GM23248 (cell line): Measurements from ENCODE around the gene CXADR. TPM values are rescaled to one million over a fixed set of nuclear protein-coding genes. Genes with fewer than 3 reads are reported as not detected.
A peak's percentile ranks its signal among the peaks of the same experiment; 100 is the strongest.

Source experiments
- DNase-seq: peaks from one replicate; pipeline ENCODE4 v3.0.0-alpha.2; 2015
- H2AFZ ChIP-seq: fragments of 200-600 bp; sonication (generic); 2 replicates; pipeline ENCODE4 v1.6.1; 2016; ENCODE audit warnings: antibody characterized with exemption
- H3F3A ChIP-seq: fragments of 200-600 bp; sonication (generic); 2 replicates; pipeline ENCODE4 v1.6.1; 2016; ENCODE audit warnings: mild to moderate bottlenecking, antibody characterized with exemption, mixed run types; ENCODE audit not compliant: insufficient read depth
- H3K27ac ChIP-seq: fragments of 200-600 bp; sonication (generic); 2 replicates; pipeline ENCODE4 v1.5.1; 2016; ENCODE audit warnings: mild to moderate bottlenecking
- H3K27me3 ChIP-seq: fragments of 200-600 bp; sonication (generic); replicated peaks from 2 replicates; pipeline ENCODE4 v1.6.1; 2016; ENCODE audit warnings: mild to moderate bottlenecking; ENCODE audit not compliant: insufficient read depth
- H3K36me3 ChIP-seq: fragments of 200-600 bp; sonication (generic); 2 replicates; pipeline ENCODE4 v1.6.1; 2016; ENCODE audit warnings: low read depth, mild to moderate bottlenecking
- H3K4me1 ChIP-seq: fragments of 200-600 bp; sonication (generic); 2 replicates; pipeline ENCODE4 v1.6.1; 2016; ENCODE audit warnings: mild to moderate bottlenecking; ENCODE audit not compliant: insufficient read depth
- H3K4me2 ChIP-seq: fragments of 200-600 bp; sonication (generic); one replicate; pipeline ENCODE4 v1.6.1; 2016; ENCODE audit warnings: mild to moderate bottlenecking; ENCODE audit not compliant: unreplicated experiment
- H3K4me3 ChIP-seq: fragments of 200-600 bp; sonication (generic); 2 replicates; pipeline ENCODE4 v1.5.1; 2016; ENCODE audit warnings: mild to moderate bottlenecking
- H3K79me2 ChIP-seq: fragments of 200-600 bp; sonication (generic); 2 replicates; pipeline ENCODE4 v1.6.1; 2016; ENCODE audit warnings: mild to moderate bottlenecking; ENCODE audit not compliant: insufficient read depth
- H3K9ac ChIP-seq: fragments of 200-600 bp; sonication (generic); 2 replicates; pipeline ENCODE4 v1.6.1; 2016; ENCODE audit warnings: mild to moderate bottlenecking
- H3K9me2 ChIP-seq: fragments of 200-600 bp; sonication (generic); 2 replicates; pipeline ENCODE4 v1.6.1; 2016; ENCODE audit warnings: mixed run types, mild to moderate bottlenecking, moderate library complexity; ENCODE audit not compliant: insufficient read depth
- H3K9me3 ChIP-seq: fragments of 200-600 bp; sonication (generic); one replicate; pipeline ENCODE4 v1.6.1; 2017; ENCODE audit warnings: low read depth
- H4K20me1 ChIP-seq: fragments of 200-600 bp; sonication (generic); 2 replicates; pipeline ENCODE4 v1.6.0; 2016; ENCODE audit not compliant: insufficient read depth
- EZH2 ChIP-seq: fragments of 200-600 bp; sonication (generic); IDR thresholded peaks from 2 replicates; pipeline ENCODE4 v1.6.1; 2018; ENCODE audit warnings: antibody characterized with exemption, mild to moderate bottlenecking; ENCODE audit not compliant: insufficient read depth, poor library complexity, severe bottlenecking
- EZH2phosphoT487 ChIP-seq: fragments of 200-600 bp; sonication (generic); IDR thresholded peaks from 2 replicates; pipeline ENCODE4 v1.6.1; 2018; ENCODE audit warnings: antibody characterized with exemption, moderate library complexity, mild to moderate bottlenecking, low read depth; ENCODE audit not compliant: insufficient read depth
- WGBS, 2 experiments: methylation state at CpG; one replicate each; pipeline ENCODE4 v1.1.6; 2015 to 2017; ENCODE audit warnings: low lambda C conversion rate in 2 of 2, low coverage in 1 of 2; ENCODE audit errors: missing lambda C conversion rate in 2 of 2; 5-methylcytosine and 5-hydroxymethylcytosine counted together
- in situ Hi-C: fragments of 300-500 bp; cut with MboI; formaldehyde crosslinking; loops from 2 replicates; pipeline ENCODE4 v1.15.0; 2020
- polyA plus RNA-seq: library from polyadenylated mRNA; unstranded; fragments of >200 nt; fragmentation: Nextera tagmentation; extraction: Ambion mirVana; gene quantifications from 2 replicates; pipeline ENCODE4 v1.2.1, GENCODE V29; 2016
- total RNA-seq: library from RNA; depleted of rRNA; stranded (reverse); fragments of >200 nt; shearing (Covaris generic); gene quantifications from 2 replicates; pipeline ENCODE4 v1.2.3, GENCODE V29; 2014

Gene CXADR
- total and polyA plus RNA-seq, 2 experiments from 2014 or later, result 0.23 TPM; not detected in 1

- Histone ChIP-seq H3K9me3 (no peaks in the 10 kb centered on the region), H3K36me3 (no peaks in the 10 kb centered on the region), H3K79me2 (no peaks in the 10 kb centered on the region), H4K20me1 (no peaks in the 10 kb centered on the region), H3K4me1 (no peaks in the 10 kb centered on the region), H2AFZ (no peak overlapping the region), H3K4me3 (no peak overlapping the region), H3K27me3 (peaks cover 11% of the 10 kb centered on the region), H3K9ac (no peak overlapping the region), H3K4me2 (no peak overlapping the region), H3K27ac (no peak overlapping the region), H3K9me2 (no peaks in the 10 kb centered on the region), H3F3A (no peaks in the 10 kb centered on the region)
- WGBS, 2 experiments, result 34 to 35% methylated on average over 2 of the region's 2 CpGs
- DNase-seq, result no peak
- TF ChIP-seq EZH2phosphoT487 (no peak), EZH2 (no peak)
- in situ Hi-C loops, result no loop called here
These were observed 66.0 kb downstream of the CXADR start for GRCh38 chr21:17578876-17579275.

- no peak for DNase-seq
- H3F3A ChIP-seq, result no peaks in the 10 kb centered on the region
- 0 out of 2 replicates have a peak, but pooled peaks cover 4% of the 10 kb centered on the region for H3K27me3 ChIP-seq
- in situ Hi-C loops, result no loop called here
- no peak overlapping the region for H2AFZ ChIP-seq
- no peak overlapping the region for H3K4me3 ChIP-seq
- no peak overlapping the region for H3K9ac ChIP-seq
- no peaks in the 10 kb centered on the region for H3K4me1 ChIP-seq
- H3K9me3 ChIP-seq, result no peaks in the 10 kb centered on the region
- H3K79me2 ChIP-seq, result no peaks in the 10 kb centered on the region
- H3K4me2 ChIP-seq, result no peak overlapping the region
- 69 to 74% methylated on average over 8 of the region's 8 CpGs for WGBS, 2 experiments
- TF ChIP-seq EZH2phosphoT487 (no peak), EZH2 (no peak)
- no peak overlapping the region for H3K27ac ChIP-seq
- H3K9me2 ChIP-seq, result no peaks in the 10 kb centered on the region
- H3K36me3 ChIP-seq, result no peaks in the 10 kb centered on the region
- no peaks in the 10 kb centered on the region for H4K20me1 ChIP-seq
These were observed 67.5 kb downstream of the CXADR start for GRCh38 chr21:17580319-17580718.

- 54 to 62% methylated on average over 3 of the region's 3 CpGs for WGBS, 2 experiments
- H3K9me3 ChIP-seq, result no peaks in the 10 kb centered on the region
- no peaks in the 10 kb centered on the region for H3K4me1 ChIP-seq
- no peaks in the 10 kb centered on the region for H4K20me1 ChIP-seq
- H3K36me3 ChIP-seq, result no peaks in the 10 kb centered on the region
- H3K9ac ChIP-seq, result no peak overlapping the region
- no peaks in the 10 kb centered on the region for H3K27me3 ChIP-seq
- in situ Hi-C loops, result no loop called here
- no peaks in the 10 kb centered on the region for H3K9me2 ChIP-seq
- no peak overlapping the region for H2AFZ ChIP-seq
- no peaks in the 10 kb centered on the region for H3F3A ChIP-seq
- no peak for TF ChIP-seq EZH2
- no peak for TF ChIP-seq EZH2phosphoT487
- H3K4me2 ChIP-seq, result no peak overlapping the region
- H3K27ac ChIP-seq, result no peak overlapping the region
- H3K4me3 ChIP-seq, result no peak overlapping the region
- DNase-seq, result no peak
- H3K79me2 ChIP-seq, result no peaks in the 10 kb centered on the region
These were observed 71.1 kb downstream of the CXADR start for GRCh38 chr21:17583898-17584297.

GRCh38 chr21:17585875-17586450 lies 73.1 kb downstream of the CXADR start:
- Histone ChIP-seq H3K4me1 (no peaks in the 10 kb centered on the region), H3K9ac (no peak overlapping the region), H3K79me2 (no peaks in the 10 kb centered on the region), H3K4me3 (no peak overlapping the region), H2AFZ (no peak overlapping the region), H3K4me2 (no peak overlapping the region), H3K9me2 (no peaks in the 10 kb centered on the region), H3K36me3 (no peaks in the 10 kb centered on the region), H3K9me3 (no peaks in the 10 kb centered on the region), H3F3A (no peaks in the 10 kb centered on the region), H3K27ac (no peak overlapping the region), H4K20me1 (no peaks in the 10 kb centered on the region), H3K27me3 (no peaks in the 10 kb centered on the region)
- in situ Hi-C loops, result no loop called here
- TF ChIP-seq EZH2 (no peak), EZH2phosphoT487 (no peak)
- WGBS, 2 experiments, result 2% methylated on average over 3 of the region's 3 CpGs
- peak; percentile 67 for DNase-seq

- Histone ChIP-seq H3K27ac (no peak overlapping the region), H3K4me1 (no peaks in the 10 kb centered on the region), H3F3A (no peaks in the 10 kb centered on the region), H3K79me2 (no peaks in the 10 kb centered on the region), H3K27me3 (no peaks in the 10 kb centered on the region), H4K20me1 (no peaks in the 10 kb centered on the region), H3K4me2 (no peak overlapping the region), H3K36me3 (peaks cover 19% of the 10 kb centered on the region), H3K9me3 (no peaks in the 10 kb centered on the region), H3K9ac (no peak overlapping the region), H3K9me2 (no peaks in the 10 kb centered on the region), H2AFZ (no peak overlapping the region), H3K4me3 (no peak overlapping the region)
- TF ChIP-seq EZH2, result no peak
- TF ChIP-seq EZH2phosphoT487, result no peak
- WGBS, 2 experiments, result 77 to 78% methylated on average over 4 of the region's 4 CpGs
- peak; percentile 16 for DNase-seq
- in situ Hi-C loops, result no loop called here
These were observed 77.6 kb downstream of the CXADR start for GRCh38 chr21:17590430-17590829.
